Measurements from ENCODE around the gene AGMAT. TPM values are rescaled to one million over a fixed set of nuclear protein-coding genes. Genes with fewer than 3 reads are reported as not detected.
A peak's percentile ranks its signal among the peaks of the same experiment; 100 is the strongest.

Gene AGMAT
- total and polyA plus RNA-seq, 9 of the 15 experiments (the other 6 are each of a cell fraction or from before 2014, with no cell fraction given): not detected

DNA sequence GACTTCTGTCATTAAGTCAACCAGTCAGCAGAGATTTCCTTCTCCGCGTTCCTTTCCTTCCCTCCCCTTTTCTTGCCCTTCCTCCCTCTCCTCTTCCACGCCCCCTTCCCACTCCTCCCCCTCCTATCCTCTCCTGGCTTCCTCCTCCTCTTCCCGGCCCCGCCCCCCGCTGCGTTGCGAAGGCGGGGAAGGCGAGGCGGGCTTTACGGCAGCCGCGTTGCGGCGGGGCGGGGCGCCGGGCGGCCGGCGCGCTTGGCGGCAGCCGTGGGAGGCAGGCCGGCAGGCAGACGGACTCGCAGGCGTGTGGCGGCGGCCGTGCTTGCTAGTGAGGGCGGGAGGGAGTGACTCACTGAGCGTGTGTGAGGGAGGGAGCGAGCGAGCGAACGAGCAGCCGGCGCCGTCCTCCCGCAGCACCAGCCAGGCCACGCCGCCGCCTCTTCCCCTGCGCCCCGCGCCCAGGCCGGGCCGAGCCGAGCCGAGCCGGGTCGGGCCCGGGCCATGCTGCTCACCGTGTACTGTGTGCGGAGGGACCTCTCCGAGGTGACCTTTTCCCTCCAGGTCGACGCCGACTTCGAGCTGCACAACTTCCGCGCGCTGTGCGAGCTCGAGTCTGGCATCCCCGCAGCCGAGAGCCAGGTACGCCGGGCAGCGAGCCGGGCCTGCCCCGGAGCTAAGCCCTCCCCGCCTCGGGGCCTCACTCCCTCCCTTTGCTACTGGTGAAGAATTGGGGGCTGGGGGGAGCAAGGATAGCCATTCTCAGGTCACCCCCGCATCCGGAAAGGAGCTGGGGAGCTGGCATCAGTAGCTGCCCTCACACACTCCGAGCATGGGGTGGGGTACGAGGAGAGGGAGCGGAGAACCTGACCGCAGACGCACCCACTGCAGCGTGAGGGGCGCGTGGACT is 32.6 kb upstream of the AGMAT start, which contains the start of gene DDI2 (continued):
- TF ChIP-seq KDM5B (IDR thresholded peaks at IDR 0.05; ENCODE audit: insufficient replicate concordance, low read depth, low read length): peak; percentile 69
- peak; percentile 99 for TF ChIP-seq CCNT2 (IDR thresholded peaks at IDR 0.05; ENCODE audit: borderline replicate concordance, extremely low read depth, insufficient read length, low read depth, low read length)
- TF ChIP-seq MCM2 (IDR thresholded peaks at IDR 0.05; ENCODE audit: low read depth): no peak
- peak in 1 of 2 experiments; percentile 77; a peak in 1 of 4 replicates for TF ChIP-seq SRF (CRISPR knock-in tag; IDR thresholded peaks at IDR 0.05)
- 0 out of 2 replicates have a peak, but pooled peaks have one; percentile 70 for TF ChIP-seq SOX6 (IDR thresholded peaks at IDR 0.05)
- no peak for TF ChIP-seq ATF1 (CRISPR knock-in tag; IDR thresholded peaks at IDR 0.05)
- peak; percentile 76 for TF ChIP-seq ATF1 (tag; IDR thresholded peaks at IDR 0.05)
- TF ChIP-seq, protein P1, sequence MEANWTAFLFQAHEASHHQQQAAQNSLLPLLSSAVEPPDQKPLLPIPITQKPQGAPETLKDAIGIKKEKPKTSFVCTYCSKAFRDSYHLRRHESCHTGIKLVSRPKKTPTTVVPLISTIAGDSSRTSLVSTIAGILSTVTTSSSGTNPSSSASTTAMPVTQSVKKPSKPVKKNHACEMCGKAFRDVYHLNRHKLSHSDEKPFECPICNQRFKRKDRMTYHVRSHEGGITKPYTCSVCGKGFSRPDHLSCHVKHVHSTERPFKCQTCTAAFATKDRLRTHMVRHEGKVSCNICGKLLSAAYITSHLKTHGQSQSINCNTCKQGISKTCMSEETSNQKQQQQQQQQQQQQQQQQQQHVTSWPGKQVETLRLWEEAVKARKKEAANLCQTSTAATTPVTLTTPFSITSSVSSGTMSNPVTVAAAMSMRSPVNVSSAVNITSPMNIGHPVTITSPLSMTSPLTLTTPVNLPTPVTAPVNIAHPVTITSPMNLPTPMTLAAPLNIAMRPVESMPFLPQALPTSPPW (CRISPR knock-in tag; IDR thresholded peaks at IDR 0.05): peak; percentile 95
- peak; percentile 77 for TF ChIP-seq E2F6 (IDR thresholded peaks at IDR 0.05; ENCODE audit: borderline replicate concordance in 1 of 2, extremely low read depth in 1 of 2, insufficient read depth in 1 of 2, insufficient read length in 1 of 2, low read depth in 1 of 2, low read length in 1 of 2, poor library complexity in 1 of 2, severe bottlenecking in 1 of 2)
- no peak for TF ChIP-seq LARP7 (IDR thresholded peaks at IDR 0.05)
- no peak for TF ChIP-seq ZFPM2 (CRISPR knock-in tag; IDR thresholded peaks at IDR 0.05)
- TF ChIP-seq GTF2F1 (IDR thresholded peaks at IDR 0.05; ENCODE audit: low read depth, low read length): no peak; the same call in 1 of the 2 replicates
- no peak for TF ChIP-seq HMG20B (CRISPR knock-in tag; IDR thresholded peaks at IDR 0.05)
- TF ChIP-seq, protein P2, sequence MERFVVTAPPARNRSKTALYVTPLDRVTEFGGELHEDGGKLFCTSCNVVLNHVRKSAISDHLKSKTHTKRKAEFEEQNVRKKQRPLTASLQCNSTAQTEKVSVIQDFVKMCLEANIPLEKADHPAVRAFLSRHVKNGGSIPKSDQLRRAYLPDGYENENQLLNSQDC (CRISPR knock-in tag; IDR thresholded peaks at IDR 0.05): no peak
- TF ChIP-seq CBFB (CRISPR knock-in tag; IDR thresholded peaks at IDR 0.05): peak; percentile 66; the same call in 1 of the 2 replicates
- peak; percentile 73; the same call in 1 of the 2 replicates for TF ChIP-seq ZNF175 (CRISPR knock-in tag; IDR thresholded peaks at IDR 0.05; ENCODE audit: low read depth)
- no peak for TF ChIP-seq ZNF584 (CRISPR knock-in tag; IDR thresholded peaks at IDR 0.05; ENCODE audit: low read depth)
- peak; percentile 51; the same call in 1 of the 2 replicates for TF ChIP-seq ARID1B (IDR thresholded peaks at IDR 0.05)
- TF ChIP-seq ZNF444 (CRISPR knock-in tag; IDR thresholded peaks at IDR 0.05): no peak
- no peak for TF ChIP-seq ZNF76 (CRISPR knock-in tag; IDR thresholded peaks at IDR 0.05; ENCODE audit: borderline replicate concordance)
- no peak for TF ChIP-seq ZNF707 (CRISPR knock-in tag; conservative IDR thresholded peaks at IDR 0.05)
- no peak for TF ChIP-seq ZNF77 (CRISPR knock-in tag; IDR thresholded peaks at IDR 0.05)
- TF ChIP-seq NFE2 (IDR thresholded peaks at IDR 0.05; ENCODE audit: low read depth): no peak
- TF ChIP-seq NELFE (IDR thresholded peaks at IDR 0.05; ENCODE audit: insufficient read depth, insufficient read length): no peak
- TF ChIP-seq DACH1 (IDR thresholded peaks at IDR 0.05; ENCODE audit: partially characterized antibody): no peak
- TF ChIP-seq SUPT5H (IDR thresholded peaks at IDR 0.05): 0 out of 2 replicates have a peak, but pooled peaks have one; percentile 45

All from K562 (cell line).